Mucosa of rectum (tissue), 2 donors: Measurements from ENCODE around the gene SDK1.

ENCODE experiments used
- H3K27ac ChIP-seq, 2 donors: one replicate each; pipeline ENCODE4 v1.7.0; 2013; ENCODE audit warnings: inconsistent platforms in 2 of 2, low read depth in 2 of 2, low read length in 2 of 2
- H3K27me3 ChIP-seq, 2 donors: one replicate each; pipeline ENCODE4 v1.7.0; 2013; ENCODE audit warnings: low read length in 2 of 2; ENCODE audit not compliant: control insufficient read depth in 2 of 2, insufficient read depth in 2 of 2
- H3K36me3 ChIP-seq, 2 donors: one replicate each; pipeline ENCODE4 v1.7.0; 2013; ENCODE audit warnings: low read length in 2 of 2; ENCODE audit not compliant: control insufficient read depth in 2 of 2, insufficient read depth in 2 of 2
- H3K4me1 ChIP-seq, 2 donors: one replicate each; pipeline ENCODE4 v1.7.0; 2013; ENCODE audit warnings: low read length in 2 of 2, mild to moderate bottlenecking in 1 of 2; ENCODE audit not compliant: control insufficient read depth in 2 of 2, insufficient read depth in 2 of 2
- H3K4me3 ChIP-seq, 2 donors: one replicate each; pipeline ENCODE4 v1.7.0; 2013; ENCODE audit warnings: low read length in 2 of 2
- H3K9ac ChIP-seq, 2 donors: one replicate each; pipeline ENCODE4 v1.7.0; 2013; ENCODE audit warnings: low read length in 2 of 2, low read depth in 1 of 2, mild to moderate bottlenecking in 1 of 2
- H3K9me3 ChIP-seq, 2 donors: one replicate each; pipeline ENCODE4 v1.7.0; 2013; ENCODE audit warnings: low read length in 2 of 2; ENCODE audit not compliant: control insufficient read depth in 2 of 2
- donor health status: healthy.
- donor health status: Normal muscosa, but diverticular disease.

Gene SDK1

DNA sequence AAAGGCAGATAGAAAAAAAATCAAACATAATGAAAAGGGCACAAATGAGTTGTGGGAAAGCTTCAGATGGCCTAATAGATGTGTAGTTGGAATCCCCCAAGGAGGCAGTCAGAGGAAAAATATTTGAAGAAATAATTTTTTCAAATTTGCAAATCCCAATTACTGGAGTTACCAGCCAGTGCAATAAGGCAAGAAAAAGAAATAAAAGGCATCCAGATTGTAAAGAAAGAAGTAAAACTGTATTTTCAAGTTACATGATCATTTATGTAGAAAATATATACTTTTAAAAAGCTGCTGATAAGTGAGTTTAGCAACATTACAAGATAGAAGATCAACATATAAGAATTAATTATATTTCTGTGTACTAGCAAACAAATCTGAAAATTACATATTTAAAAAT is 329.0 kb downstream of the SDK1 start:
- H3K4me3 ChIP-seq: no peak overlapping the region
- no peaks in the 10 kb centered on the region for H3K36me3 ChIP-seq
- no peaks in the 10 kb centered on the region for H3K4me1 ChIP-seq
- H3K27me3 ChIP-seq: no peaks in the 10 kb centered on the region
- no peaks in the 10 kb centered on the region for H3K9me3 ChIP-seq
- no peak overlapping the region for H3K27ac ChIP-seq
- no peak overlapping the region for H3K9ac ChIP-seq

DNA sequence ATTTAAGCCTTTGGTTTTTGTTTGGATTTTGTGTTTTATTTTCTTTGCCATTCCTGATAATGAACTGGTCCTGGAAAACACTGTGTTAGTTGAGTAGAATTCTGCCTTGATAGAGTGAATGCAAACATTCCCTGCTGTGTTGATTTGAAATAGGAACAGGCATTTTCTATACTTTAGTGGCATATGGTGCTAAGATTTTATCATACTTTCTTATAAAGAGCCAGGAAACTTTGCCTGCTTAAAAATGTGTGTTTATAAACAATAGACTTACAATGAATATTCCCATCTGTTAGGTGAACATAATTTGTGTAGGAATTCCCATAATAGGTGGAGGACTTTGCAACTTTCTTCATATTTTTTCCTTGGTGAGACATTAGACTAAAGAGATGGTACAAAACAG is 333.3 kb downstream of the SDK1 start:
- Histone ChIP-seq H3K9me3 (no peaks in the 10 kb centered on the region), H3K4me3 (no peak overlapping the region), H3K27me3 (no peaks in the 10 kb centered on the region), H3K4me1 (no peaks in the 10 kb centered on the region), H3K27ac (no peak overlapping the region), H3K9ac (no peak overlapping the region), H3K36me3 (no peaks in the 10 kb centered on the region)

DNA sequence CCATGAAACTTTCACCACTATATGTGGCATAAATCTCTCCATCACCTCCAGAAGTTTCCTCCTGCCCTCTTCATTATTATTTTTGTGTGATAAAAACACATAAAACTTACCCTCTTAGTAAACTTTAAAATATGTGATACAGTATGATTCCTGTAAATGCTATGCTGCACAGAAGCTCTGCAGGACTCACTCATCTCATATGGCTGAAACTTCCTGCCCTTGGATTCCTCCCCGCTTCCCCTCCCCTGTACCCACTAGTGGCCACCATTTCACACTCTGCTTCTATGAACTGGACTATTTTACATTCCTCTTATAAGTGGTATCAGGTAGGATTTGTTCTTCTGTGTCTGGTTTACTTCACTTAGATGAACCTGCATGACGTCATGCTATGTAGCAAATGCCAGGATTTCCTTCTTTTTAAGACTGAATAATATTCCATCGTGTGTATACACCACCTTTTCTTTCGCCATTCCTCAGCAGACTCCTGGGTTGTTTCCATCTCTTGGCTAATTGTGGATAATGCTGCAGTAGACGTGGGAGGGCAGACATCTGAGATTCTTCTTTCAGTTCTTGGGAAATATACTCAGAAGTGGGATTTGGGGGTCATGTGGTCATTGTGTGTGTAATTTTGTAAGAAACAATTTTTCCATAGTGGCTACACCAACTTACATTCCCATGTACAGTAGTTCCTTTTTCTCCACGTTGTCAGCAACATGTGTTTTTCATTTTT is 335.2 kb downstream of the SDK1 start:
- no peak overlapping the region for H3K9ac ChIP-seq
- no peaks in the 10 kb centered on the region for H3K4me1 ChIP-seq
- no peaks in the 10 kb centered on the region for H3K27me3 ChIP-seq
- no peaks in the 10 kb centered on the region for H3K9me3 ChIP-seq
- H3K27ac ChIP-seq: no peak overlapping the region
- H3K36me3 ChIP-seq: no peaks in the 10 kb centered on the region
- H3K4me3 ChIP-seq: no peak overlapping the region

DNA sequence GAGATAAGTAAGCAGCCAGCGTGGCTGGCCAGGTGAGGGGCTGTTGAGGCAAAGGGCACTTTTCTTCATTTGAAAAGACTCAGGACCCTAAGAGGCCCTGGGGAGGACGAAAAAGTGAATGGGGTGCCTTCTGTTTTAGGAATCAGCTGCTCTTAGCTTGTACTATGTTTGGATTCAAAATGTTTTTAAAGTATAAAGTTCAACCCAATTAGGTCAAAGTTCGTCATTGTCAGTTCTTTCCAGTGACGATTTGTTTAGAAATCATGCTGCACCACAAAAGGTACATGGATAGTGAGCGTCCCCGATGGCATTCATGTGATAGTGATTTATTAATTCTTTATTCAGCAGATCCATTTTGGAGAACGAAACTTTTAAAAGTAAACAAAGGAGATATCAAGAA is 338.2 kb downstream of the SDK1 start:
- Histone ChIP-seq H3K27me3 (no peaks in the 10 kb centered on the region), H3K9ac (no peak overlapping the region), H3K36me3 (no peaks in the 10 kb centered on the region), H3K9me3 (no peaks in the 10 kb centered on the region), H3K4me3 (no peak overlapping the region), H3K27ac (no peak overlapping the region), H3K4me1 (no peaks in the 10 kb centered on the region)

GRCh38 chr7:3641582-3641981 is 340.5 kb downstream of the SDK1 start:
- H3K27me3 ChIP-seq: no peaks in the 10 kb centered on the region
- no peaks in the 10 kb centered on the region for H3K9me3 ChIP-seq
- no peaks in the 10 kb centered on the region for H3K36me3 ChIP-seq
- H3K27ac ChIP-seq: no peak overlapping the region
- H3K4me1 ChIP-seq: no peaks in the 10 kb centered on the region
- H3K9ac ChIP-seq: no peak overlapping the region
- no peak overlapping the region for H3K4me3 ChIP-seq

- no peaks in the 10 kb centered on the region for H3K36me3 ChIP-seq
These were observed 342.0 kb downstream of the SDK1 start for GRCh38 chr7:3643091-3643490.

GRCh38 chr7:3648276-3648675 is 347.2 kb downstream of the SDK1 start:
- Histone ChIP-seq H3K4me3 (no peak overlapping the region), H3K9ac (no peak overlapping the region), H3K36me3 (no peaks in the 10 kb centered on the region), H3K4me1 (no peaks in the 10 kb centered on the region), H3K27ac (no peak overlapping the region), H3K27me3 (no peaks in the 10 kb centered on the region), H3K9me3 (no peaks in the 10 kb centered on the region)

More at GRCh38 chr7:3643091-3643490, 342.0 kb downstream of the SDK1 start:
- no peak overlapping the region for H3K9ac ChIP-seq
- no peak overlapping the region for H3K4me3 ChIP-seq
- no peaks in the 10 kb centered on the region for H3K4me1 ChIP-seq
- H3K27me3 ChIP-seq: no peaks in the 10 kb centered on the region
- no peaks in the 10 kb centered on the region for H3K9me3 ChIP-seq
- no peak overlapping the region for H3K27ac ChIP-seq

DNA sequence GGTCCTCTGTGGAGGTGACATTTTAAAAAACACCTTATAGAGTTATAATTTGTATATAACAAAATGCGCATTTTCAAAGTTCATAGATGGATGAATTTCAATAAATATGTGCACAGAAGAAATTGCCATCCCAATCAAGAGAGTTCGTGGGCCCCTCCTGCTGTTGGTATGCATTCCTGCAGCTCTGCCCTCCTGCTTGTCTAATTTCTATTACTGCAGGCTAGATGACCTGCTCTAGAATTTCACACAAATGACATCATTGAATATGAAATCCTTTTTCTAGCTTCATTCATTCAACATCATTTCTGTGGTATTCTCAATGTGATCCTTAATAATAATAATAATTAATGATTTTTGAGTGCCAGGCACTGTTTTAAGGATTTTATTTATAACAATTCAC is 348.2 kb downstream of the SDK1 start:
- no peaks in the 10 kb centered on the region for H3K36me3 ChIP-seq
- no peaks in the 10 kb centered on the region for H3K4me1 ChIP-seq
- H3K27ac ChIP-seq: no peak overlapping the region
- no peak overlapping the region for H3K4me3 ChIP-seq
- H3K27me3 ChIP-seq: no peaks in the 10 kb centered on the region
- H3K9me3 ChIP-seq: no peaks in the 10 kb centered on the region
- H3K9ac ChIP-seq: no peak overlapping the region

- no peak overlapping the region for H3K27ac ChIP-seq
- no peaks in the 10 kb centered on the region for H3K36me3 ChIP-seq
- H3K9ac ChIP-seq: no peak overlapping the region
- H3K4me3 ChIP-seq: no peak overlapping the region
- H3K9me3 ChIP-seq: no peaks in the 10 kb centered on the region
- H3K4me1 ChIP-seq: no peaks in the 10 kb centered on the region
- H3K27me3 ChIP-seq: no peaks in the 10 kb centered on the region
These were observed 348.8 kb downstream of the SDK1 start for GRCh38 chr7:3649678-3650440.

GRCh38 chr7:3650844-3651243 is 349.8 kb downstream of the SDK1 start:
- H3K27ac ChIP-seq: no peak overlapping the region
- H3K9me3 ChIP-seq: no peaks in the 10 kb centered on the region
- no peaks in the 10 kb centered on the region for H3K27me3 ChIP-seq
- H3K4me3 ChIP-seq: no peak overlapping the region
- H3K4me1 ChIP-seq: no peaks in the 10 kb centered on the region
- no peaks in the 10 kb centered on the region for H3K36me3 ChIP-seq
- no peak overlapping the region for H3K9ac ChIP-seq
